ENCODE data around the gene RNU2-63P.

The RNU2-63P gene

GRCh38 chr2:88016086-88016959, at the start of gene RNU2-63P:
TSS of gene RNU2-63P (minus strand) at chr2:88016547.
- no peak for TF ChIP-seq CTCF (conservative IDR thresholded peaks at IDR 0.05)
- no peak for TF ChIP-seq ZFX (IDR thresholded peaks at IDR 0.05)
- peak within 1 kb of the TSS; percentile 100 for H3K27ac ChIP-seq

- TF ChIP-seq CTCF (conservative IDR thresholded peaks at IDR 0.05) (no peak), ZFX (IDR thresholded peaks at IDR 0.05) (no peak)
- no peak overlapping the region for H3K27ac ChIP-seq
These were observed 44.9 kb upstream of the RNU2-63P start for GRCh38 chr2:88061295-88061694.

GRCh38 chr2:88060907-88061275, 44.5 kb upstream of the RNU2-63P start:
- no peak for TF ChIP-seq ZFX (IDR thresholded peaks at IDR 0.05)
- TF ChIP-seq CTCF (conservative IDR thresholded peaks at IDR 0.05): no peak
- no peak overlapping the region for H3K27ac ChIP-seq

DNA sequence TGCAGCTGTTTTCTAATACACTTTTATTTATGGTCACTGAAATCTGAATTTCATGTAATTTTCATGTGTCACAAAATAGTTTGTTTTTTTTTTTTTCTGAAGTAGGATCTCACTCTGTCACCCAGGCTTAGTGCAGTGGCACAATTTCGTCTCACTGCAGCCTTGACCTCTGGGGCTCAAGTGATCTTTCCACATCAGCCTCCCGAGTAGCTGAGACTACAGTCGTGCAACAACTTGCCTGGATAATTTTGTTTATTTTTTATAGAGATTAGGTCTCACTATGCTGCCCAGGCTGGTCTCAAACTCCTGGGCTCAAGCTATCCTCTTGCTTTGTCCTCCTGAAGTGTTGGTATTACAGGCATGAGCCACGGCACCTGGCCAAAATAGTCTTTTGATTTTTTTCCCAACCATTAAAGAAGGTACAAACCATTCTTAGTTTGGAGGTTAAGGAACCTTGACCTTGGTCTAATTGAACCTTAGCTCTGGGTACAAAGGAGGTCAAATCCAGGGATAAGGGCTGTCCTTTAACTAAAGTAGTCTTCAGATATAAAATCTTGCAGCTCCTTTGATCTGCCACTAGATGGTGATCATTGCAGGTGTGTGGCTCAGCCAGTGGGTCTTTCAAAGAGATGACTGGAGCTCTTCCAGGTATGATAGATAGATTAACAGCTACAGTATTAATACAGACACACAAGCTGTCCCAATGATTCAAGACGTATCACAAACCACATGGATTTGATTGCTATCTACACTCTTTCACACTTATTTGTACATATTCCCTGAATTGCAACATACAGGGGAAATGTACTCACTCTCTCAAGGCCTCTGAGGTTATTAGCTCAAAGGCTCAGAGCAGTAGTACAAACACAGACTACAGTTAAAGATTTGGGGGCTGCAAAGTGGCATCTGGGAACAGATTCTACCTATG, 43.9 kb upstream of the RNU2-63P start:
- TF ChIP-seq ZFX (IDR thresholded peaks at IDR 0.05): no peak
- peak; percentile 85 for TF ChIP-seq CTCF (conservative IDR thresholded peaks at IDR 0.05)
- no peak overlapping the region for H3K27ac ChIP-seq

- no peak overlapping the region for H3K27ac ChIP-seq
- no peak for TF ChIP-seq ZFX (IDR thresholded peaks at IDR 0.05)
- no peak for TF ChIP-seq CTCF (conservative IDR thresholded peaks at IDR 0.05)
These were observed 41.8 kb upstream of the RNU2-63P start for GRCh38 chr2:88058191-88058590.

- no peak overlapping the region for H3K27ac ChIP-seq
- TF ChIP-seq ZFX (IDR thresholded peaks at IDR 0.05) (no peak), CTCF (conservative IDR thresholded peaks at IDR 0.05) (no peak)
These were observed 41.1 kb upstream of the RNU2-63P start for GRCh38 chr2:88057437-88057844.

All from C4-2B (cell line).